Loucy (cell line): ENCODE measurements around the gene PITPNC1.

Experiments
- H2AFZ ChIP-seq: fragments of 200-600 bp; sonication (generic); 2 replicates; pipeline ENCODE4 v1.6.0; 2016; ENCODE audit warnings: antibody characterized with exemption, mild to moderate bottlenecking, low read length, moderate library complexity
- H3F3A ChIP-seq: fragments of 200-600 bp; 2 replicates; pipeline ENCODE4 v1.6.0; 2016; ENCODE audit warnings: antibody characterized with exemption, low read depth, mild to moderate bottlenecking
- H3K27me3 ChIP-seq: fragments of 200-600 bp; sonication (generic); 2 replicates; pipeline ENCODE4 v1.6.1; 2014; ENCODE audit warnings: low read length, mild to moderate bottlenecking; ENCODE audit not compliant: insufficient read depth, poor library complexity, severe bottlenecking
- H3K36me3 ChIP-seq: fragments of 200-600 bp; sonication (generic); 2 replicates; pipeline ENCODE4 v1.6.1; 2016; ENCODE audit warnings: low read length; ENCODE audit not compliant: insufficient read depth
- H3K4me1 ChIP-seq: fragments of 200-600 bp; sonication (generic); 2 replicates; pipeline ENCODE4 v1.5.1; 2014; ENCODE audit warnings: low read length, mild to moderate bottlenecking; ENCODE audit not compliant: insufficient read depth, poor library complexity, severe bottlenecking
- H3K4me2 ChIP-seq: fragments of 200-600 bp; sonication (generic); 2 replicates; pipeline ENCODE4 v1.6.0; 2014; ENCODE audit warnings: antibody characterized with exemption, low read length, low read depth, mild to moderate bottlenecking; ENCODE audit not compliant: poor library complexity, severe bottlenecking
- H3K4me3 ChIP-seq: fragments of 200-600 bp; sonication (generic); 2 replicates; pipeline ENCODE4 v1.5.1; 2014; ENCODE audit warnings: low read length, mild to moderate bottlenecking, mixed read lengths; ENCODE audit not compliant: poor library complexity, severe bottlenecking
- H3K79me2 ChIP-seq: fragments of 200-600 bp; sonication (generic); 2 replicates; pipeline ENCODE4 v1.6.1; 2014; ENCODE audit warnings: low read length; ENCODE audit not compliant: insufficient read depth
- H3K9ac ChIP-seq: fragments of 200-600 bp; sonication (generic); 2 replicates; pipeline ENCODE4 v1.6.0; 2014; ENCODE audit warnings: mild to moderate bottlenecking, low read depth, low read length, moderate library complexity; ENCODE audit not compliant: poor library complexity, severe bottlenecking
- H3K9me2 ChIP-seq: fragments of 200-600 bp; sonication (generic); replicated peaks from 2 replicates; pipeline ENCODE4 v1.6.1; 2016; ENCODE audit warnings: low read depth, low read length, mixed read lengths
- H3K9me3 ChIP-seq: fragments of 200-600 bp; sonication (generic); 2 replicates; pipeline ENCODE4 v1.6.1; 2014; ENCODE audit warnings: mild to moderate bottlenecking, antibody characterized with exemption, low read length, low read depth; ENCODE audit not compliant: insufficient read depth
- H4K20me1 ChIP-seq: fragments of 200-600 bp; sonication (generic); 2 replicates; pipeline ENCODE4 v1.6.0; 2014; ENCODE audit warnings: antibody characterized with exemption, low read length, mild to moderate bottlenecking; ENCODE audit not compliant: insufficient read depth, poor library complexity, severe bottlenecking
- CTCF ChIP-seq: fragments of 200-600 bp; sonication (generic); conservative IDR thresholded peaks from 2 replicates; pipeline ENCODE4 v1.5.1; 2014; ENCODE audit warnings: mild to moderate bottlenecking, antibody characterized with exemption, low read length
- EZH2phosphoT487 ChIP-seq: fragments of 200-600 bp; IDR thresholded peaks from 2 replicates; pipeline ENCODE4 v1.6.1; 2018; ENCODE audit warnings: antibody characterized with exemption, mild to moderate bottlenecking, moderate library complexity, borderline replicate concordance

Gene PITPNC1

GRCh38 chr17:67525239-67526135 lies 148.4 kb downstream of the PITPNC1 start:
- no peaks in the 10 kb centered on the region for H4K20me1 ChIP-seq

GRCh38 chr17:67526700-67527099 lies 149.6 kb downstream of the PITPNC1 start:
- Histone ChIP-seq H3F3A (no peaks in the 10 kb centered on the region), H4K20me1 (no peaks in the 10 kb centered on the region), H3K9ac (no peak overlapping the region), H3K27me3 (no peaks in the 10 kb centered on the region), H3K9me3 (no peaks in the 10 kb centered on the region), H3K4me3 (no peak overlapping the region), H3K79me2 (no peaks in the 10 kb centered on the region), H3K9me2 (no peaks in the 10 kb centered on the region), H3K36me3 (no peaks in the 10 kb centered on the region), H3K4me1 (no peaks in the 10 kb centered on the region), H2AFZ (no peak overlapping the region), H3K4me2 (no peak overlapping the region)
- TF ChIP-seq EZH2phosphoT487 (no peak), CTCF (no peak)

More at GRCh38 chr17:67525239-67526135, 148.4 kb downstream of the PITPNC1 start:
- peaks cover 5% of the 10 kb centered on the region for H3K4me1 ChIP-seq
- TF ChIP-seq EZH2phosphoT487 = no peak
- TF ChIP-seq CTCF = no peak
- H3F3A ChIP-seq = no peaks in the 10 kb centered on the region
- no peak overlapping the region for H3K4me2 ChIP-seq
- H3K9me2 ChIP-seq = no peaks in the 10 kb centered on the region
- H3K79me2 ChIP-seq = no peaks in the 10 kb centered on the region
- no peak overlapping the region for H3K9ac ChIP-seq
- no peak overlapping the region for H2AFZ ChIP-seq
- H3K4me3 ChIP-seq = no peak overlapping the region
- no peaks in the 10 kb centered on the region for H3K9me3 ChIP-seq
- H3K27me3 ChIP-seq = no peaks in the 10 kb centered on the region
- no peaks in the 10 kb centered on the region for H3K36me3 ChIP-seq

- Histone ChIP-seq H3K36me3 (no peaks in the 10 kb centered on the region), H3F3A (no peaks in the 10 kb centered on the region), H3K4me1 (no peaks in the 10 kb centered on the region), H3K4me3 (no peak overlapping the region), H2AFZ (no peak overlapping the region), H3K4me2 (no peak overlapping the region), H3K79me2 (no peaks in the 10 kb centered on the region), H4K20me1 (no peaks in the 10 kb centered on the region), H3K9me3 (no peaks in the 10 kb centered on the region), H3K9ac (no peak overlapping the region), H3K27me3 (no peaks in the 10 kb centered on the region), H3K9me2 (no peaks in the 10 kb centered on the region)
- TF ChIP-seq EZH2phosphoT487 (no peak), CTCF (no peak)
Observed at GRCh38 chr17:67528751-67529436, 151.8 kb downstream of the PITPNC1 start.
